Vein endothelial cell (primary cell): Measurements from ENCODE around the gene SERPINA12. TPM values are rescaled to one million over a fixed set of nuclear protein-coding genes. Genes with fewer than 3 reads are reported as not detected.

Experiments
- total RNA-seq: library from RNA; depleted of rRNA; stranded (reverse); fragments of >200 nt; gene quantifications from 2 replicates; pipeline ENCODE4 v1.2.3, GENCODE V29; 2012

Gene SERPINA12, protein sequence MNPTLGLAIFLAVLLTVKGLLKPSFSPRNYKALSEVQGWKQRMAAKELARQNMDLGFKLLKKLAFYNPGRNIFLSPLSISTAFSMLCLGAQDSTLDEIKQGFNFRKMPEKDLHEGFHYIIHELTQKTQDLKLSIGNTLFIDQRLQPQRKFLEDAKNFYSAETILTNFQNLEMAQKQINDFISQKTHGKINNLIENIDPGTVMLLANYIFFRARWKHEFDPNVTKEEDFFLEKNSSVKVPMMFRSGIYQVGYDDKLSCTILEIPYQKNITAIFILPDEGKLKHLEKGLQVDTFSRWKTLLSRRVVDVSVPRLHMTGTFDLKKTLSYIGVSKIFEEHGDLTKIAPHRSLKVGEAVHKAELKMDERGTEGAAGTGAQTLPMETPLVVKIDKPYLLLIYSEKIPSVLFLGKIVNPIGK
- not detected in 2 replicates for total RNA-seq

DNA sequence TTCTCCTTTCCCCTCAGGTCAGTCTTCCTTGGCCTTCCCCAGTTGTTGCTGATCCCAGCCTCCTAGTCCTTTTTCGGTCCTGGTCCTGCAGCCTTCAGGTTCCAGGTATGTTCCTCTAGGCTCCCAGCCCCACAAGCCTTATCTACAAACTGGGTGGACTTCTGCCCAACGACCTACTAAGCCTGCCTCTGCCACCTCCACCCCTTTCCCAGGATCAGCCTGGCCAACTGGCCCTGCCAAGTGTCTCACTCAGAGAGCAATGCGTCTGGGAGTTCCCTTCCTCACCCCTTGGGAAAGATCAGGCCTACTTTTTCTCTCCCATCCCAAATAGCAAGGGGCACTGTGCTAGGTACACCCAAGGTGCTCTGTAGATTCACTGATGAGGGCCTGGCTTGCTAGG, at the start of gene SERPINA12:
SERPINA12 (minus strand) TSS at position 114 of the 400 bp plus-strand sequence. CDS start 11,072 bp downstream, outside the sequence.

DNA sequence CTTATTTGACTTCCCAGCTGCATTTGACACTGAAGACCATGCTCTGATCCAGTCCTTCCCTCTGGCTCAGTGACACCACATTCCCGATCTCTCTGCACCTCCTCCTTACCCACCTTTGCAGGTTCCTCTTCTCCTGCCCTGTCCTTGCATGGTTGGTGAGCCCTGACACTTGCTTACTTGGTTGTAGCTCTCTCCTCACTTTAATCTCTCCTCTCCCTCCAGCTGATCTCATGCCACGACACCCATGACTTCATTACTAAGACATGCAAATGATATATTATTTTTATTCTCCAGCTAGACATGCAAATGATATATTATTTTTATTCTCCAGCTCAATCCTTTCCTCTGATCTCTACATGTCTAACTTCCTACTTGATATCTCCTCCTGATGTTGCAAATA, 33.2 kb downstream of the SERPINA12 start, which contains the start of gene SERPINA9:
SERPINA9 (minus strand) TSS at position 175 of the 400 bp plus-strand sequence. CDS start 6,357 bp downstream, outside the sequence.

Other genes with a start within 250 kb of the SERPINA12 start
- not detected in 2 replicates for gene SERPINA10, start 216.2 kb downstream of the SERPINA12 start, total RNA-seq
- not detected in 2 replicates for gene SERPINA6, start 186.1 kb downstream of the SERPINA12 start, total RNA-seq
- not detected in 2 replicates for gene SERPINA2, start 142.8 kb downstream of the SERPINA12 start, total RNA-seq
- gene SERPINA1, start 120.9 kb downstream of the SERPINA12 start, total RNA-seq: not detected in 2 replicates
- gene SERPINA11, start 56.7 kb downstream of the SERPINA12 start, total RNA-seq: not detected in 2 replicates
- gene SERPINA9, start 33.3 kb downstream of the SERPINA12 start, total RNA-seq: not detected in 2 replicates
- gene SERPINA4, start 52.0 kb upstream of the SERPINA12 start, total RNA-seq: not detected in 2 replicates
- gene SERPINA5, start 72.0 kb upstream of the SERPINA12 start, total RNA-seq: 0.19 and 0.98 TPM in 2 replicates
- not detected in 2 replicates for gene SERPINA3, start 102.9 kb upstream of the SERPINA12 start, total RNA-seq